ENCODE data around the gene GFOD2. TPM values are rescaled to one million over a fixed set of nuclear protein-coding genes. Genes with fewer than 3 reads are reported as not detected.

GFOD2 gene
- total and polyA plus RNA-seq, 2 of the 13 experiments (the other 11 are each of a cell fraction or from before 2014, with no cell fraction given), result 11.1 to 17.2 TPM

GRCh38 chr16:67660564-67661028, 58.5 kb downstream of the GFOD2 start, which contains the start of gene PARD6A (continued):
- TF ChIP-seq SRF (IDR thresholded peaks at IDR 0.05; ENCODE audit: low read depth, low read length) (no peak), ZNF333 (CRISPR knock-in tag; IDR thresholded peaks at IDR 0.05; ENCODE audit: borderline replicate concordance) (0 out of 2 replicates have a peak, but pooled peaks have one; percentile 53), ZC3H13 (CRISPR knock-in tag; IDR thresholded peaks at IDR 0.05) (no peak), ZNF556 (CRISPR knock-in tag; IDR thresholded peaks at IDR 0.05; ENCODE audit: borderline replicate concordance) (no peak), KDM5A (IDR thresholded peaks at IDR 0.05; ENCODE audit: borderline replicate concordance, low read length) (peak; percentile 48; the same call in 1 of the 2 replicates), SMAD3 (CRISPR knock-in tag; IDR thresholded peaks at IDR 0.05) (no peak), ZNF296 (CRISPR knock-in tag; conservative IDR thresholded peaks at IDR 0.05) (no peak), ZNF562 (CRISPR knock-in tag; IDR thresholded peaks at IDR 0.05; ENCODE audit: borderline replicate concordance) (no peak), NR2C2 (CRISPR knock-in tag; IDR thresholded peaks at IDR 0.05; ENCODE audit: borderline replicate concordance) (peak; percentile 64; the same call in 1 of the 2 replicates), ZNF407 (CRISPR knock-in tag; IDR thresholded peaks at IDR 0.05; ENCODE audit: not compliant biosample characterization) (peak; percentile 0), NCOA1 (CRISPR knock-in tag; IDR thresholded peaks at IDR 0.05) (no peak), RXRA (CRISPR knock-in tag; IDR thresholded peaks at IDR 0.05) (0 out of 2 replicates have a peak, but pooled peaks have one; percentile 1), ZNF138 (CRISPR knock-in tag; IDR thresholded peaks at IDR 0.05; ENCODE audit: low read depth) (peak; percentile 71; the same call in 1 of the 2 replicates), MYC (CRISPR knock-in tag; IDR thresholded peaks at IDR 0.05; ENCODE audit: borderline replicate concordance) (no peak), ZNF510 (CRISPR knock-in tag; IDR thresholded peaks at IDR 0.05; ENCODE audit: low read depth) (no peak), NFKBIZ (CRISPR knock-in tag; IDR thresholded peaks at IDR 0.05) (peak; percentile 17; the same call in 1 of the 2 replicates), ZHX1 (CRISPR knock-in tag; IDR thresholded peaks at IDR 0.05; ENCODE audit: low read depth) (peak; percentile 91), SOX5 (CRISPR knock-in tag; IDR thresholded peaks at IDR 0.05; ENCODE audit: borderline replicate concordance) (peak; percentile 33; the same call in 1 of the 2 replicates), SMAD1 (CRISPR knock-in tag; IDR thresholded peaks at IDR 0.05; ENCODE audit: borderline replicate concordance, low read depth) (0 out of 2 replicates have a peak, but pooled peaks have one; percentile 1)
